Umbilical cord (tissue), 2 donors: ENCODE measurements around the gene MYDGF. TPM values are rescaled to one million over a fixed set of nuclear protein-coding genes. Genes with fewer than 3 reads are reported as not detected.

Experiments used
- DNase-seq: peaks from one replicate; pipeline ENCODE4 v3.0.0-alpha.2; 2015; ENCODE audit warnings: low spot score
- total RNA-seq: library from RNA; depleted of rRNA; stranded (reverse); fragments of >200 nt; gene quantifications from one replicate; pipeline ENCODE4 v1.2.3, GENCODE V29; 2014; ENCODE audit warnings: low replicate concordance; ENCODE audit not compliant: insufficient read depth

Gene MYDGF
- total RNA-seq, 1 donor from 2014 or later, result 65.7 TPM

DNA sequence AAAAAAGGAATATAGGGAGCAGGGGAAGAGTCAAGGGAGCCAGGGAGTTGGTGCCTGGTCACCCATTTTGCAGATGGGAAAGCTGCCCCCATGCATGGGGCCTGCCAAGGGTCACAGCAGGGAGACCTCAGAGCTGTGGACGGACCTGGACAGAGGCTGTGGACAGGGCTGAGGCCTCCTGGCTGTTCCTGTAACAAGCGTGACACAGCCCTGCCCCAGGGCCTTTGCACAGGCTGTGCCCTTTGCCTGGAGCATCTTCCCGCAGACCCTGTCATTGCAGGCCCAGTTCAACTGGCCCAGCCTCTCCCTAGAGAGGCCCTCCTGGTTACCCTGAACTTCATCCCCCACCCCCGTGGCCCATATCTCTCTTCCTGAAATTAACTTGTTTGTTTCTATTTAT, 24.4 kb downstream of the MYDGF start:
- no peak for DNase-seq

DNA sequence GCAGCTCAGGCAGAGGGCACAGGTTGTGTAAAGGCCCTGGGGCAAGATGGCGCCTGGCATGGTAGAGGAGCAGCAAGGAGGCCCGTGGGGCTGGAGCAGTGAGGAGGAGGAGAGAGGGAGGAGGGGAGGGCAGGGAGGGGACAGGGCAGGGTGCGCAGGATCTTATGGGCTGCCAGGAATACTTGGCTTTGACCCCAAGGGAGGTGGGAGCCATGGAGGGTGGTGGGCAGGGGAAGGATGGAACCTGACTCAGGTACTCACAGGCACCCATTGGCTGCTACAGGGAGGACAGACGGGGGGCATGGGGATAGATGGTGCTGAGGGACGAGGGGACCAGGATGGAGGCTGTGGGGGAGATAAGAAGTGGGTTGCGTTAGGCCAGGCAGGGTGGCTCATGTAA, 27.5 kb downstream of the MYDGF start:
- no peak for DNase-seq

GRCh38 chr19:4641132-4641531, 29.0 kb downstream of the MYDGF start:
- no peak for DNase-seq

DNA sequence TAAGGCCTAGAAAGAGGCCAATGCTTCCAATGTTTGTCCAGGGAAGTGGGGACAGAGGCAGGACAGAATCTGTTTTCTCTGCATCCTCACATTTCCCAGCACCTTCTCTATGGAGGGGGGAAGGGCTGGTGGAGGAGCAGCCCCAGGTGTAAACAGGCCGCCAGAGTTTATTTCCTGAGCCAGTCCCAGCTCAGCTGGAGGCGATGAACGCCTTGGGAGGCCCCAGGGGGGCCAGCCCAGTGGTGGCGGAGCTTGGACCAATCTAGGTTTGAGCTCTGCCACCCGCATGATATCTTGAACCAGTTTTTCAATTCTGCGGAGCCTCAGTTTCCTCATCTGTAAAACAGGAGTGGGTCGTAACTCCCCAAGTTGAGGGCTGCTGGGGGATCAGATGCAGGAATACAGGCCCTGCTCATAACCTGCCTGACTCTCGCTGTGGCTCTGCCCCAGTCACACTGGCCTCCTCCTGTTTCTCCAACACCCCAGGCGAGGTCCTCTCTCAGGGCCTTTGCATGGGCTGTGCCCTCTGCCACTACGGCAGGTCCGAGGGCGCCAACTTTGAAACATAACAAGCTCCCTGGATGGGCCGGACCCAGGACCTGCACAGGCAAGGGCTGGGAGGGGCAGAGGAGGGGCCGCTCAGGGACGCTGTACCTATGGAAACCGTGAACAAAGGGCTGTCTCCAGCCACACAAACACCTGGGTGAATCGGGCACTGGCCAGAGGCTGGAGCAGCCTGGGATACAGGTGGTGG, 29.7 kb downstream of the MYDGF start:
- DNase-seq, result no peak

GRCh38 chr19:4639531-4640246, 30.5 kb downstream of the MYDGF start:
- DNase-seq, result no peak

DNA sequence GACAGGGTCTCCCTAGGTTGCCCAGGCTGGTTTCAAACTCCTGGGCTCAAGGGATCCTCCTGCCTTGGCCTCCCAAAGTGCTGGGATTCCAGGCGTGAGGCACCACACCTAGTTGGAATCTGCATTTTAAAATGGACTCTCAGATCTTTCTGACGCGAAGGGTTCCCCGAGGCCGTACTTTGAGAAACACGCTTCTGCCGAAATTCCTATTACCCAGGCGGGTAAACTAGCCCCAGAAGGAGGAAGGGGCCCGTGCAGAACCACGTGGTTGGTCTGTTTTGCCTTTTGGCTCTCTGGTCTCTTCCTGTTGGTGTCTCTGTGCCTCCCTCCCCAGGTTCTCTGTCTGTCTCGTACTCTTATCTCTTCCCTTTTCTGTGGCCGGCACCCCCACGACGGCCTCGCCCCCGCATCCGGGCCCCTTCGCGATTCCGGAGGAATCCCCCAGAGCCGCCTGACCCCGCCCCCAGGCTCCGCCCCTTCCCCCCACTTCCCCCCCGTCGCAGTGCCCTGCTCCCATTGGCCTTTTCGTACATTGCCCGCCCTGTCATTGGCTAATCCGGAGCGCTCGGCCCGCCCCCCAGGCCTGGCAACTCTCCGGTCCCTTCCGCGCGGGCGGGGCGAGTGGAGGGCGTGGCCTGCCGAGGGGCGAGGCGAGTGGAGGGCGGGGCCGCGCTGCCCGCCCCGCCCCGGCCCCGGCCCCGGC, 31.2 kb downstream of the MYDGF start, which contains the start of gene TNFAIP8L1:
TNFAIP8L1 (plus strand) TSS at position 689 of the 703 bp plus-strand sequence. CDS start 12,354 bp downstream, outside the sequence.
- peak; percentile 95 for DNase-seq

GRCh38 chr19:4638317-4638716, 31.8 kb downstream of the MYDGF start:
- no peak for DNase-seq

- DNase-seq, result no peak
Measured at GRCh38 chr19:4636761-4637160, 33.4 kb downstream of the MYDGF start.

GRCh38 chr19:4636151-4636717, 33.9 kb downstream of the MYDGF start:
- DNase-seq, result peak; percentile 74

DNA sequence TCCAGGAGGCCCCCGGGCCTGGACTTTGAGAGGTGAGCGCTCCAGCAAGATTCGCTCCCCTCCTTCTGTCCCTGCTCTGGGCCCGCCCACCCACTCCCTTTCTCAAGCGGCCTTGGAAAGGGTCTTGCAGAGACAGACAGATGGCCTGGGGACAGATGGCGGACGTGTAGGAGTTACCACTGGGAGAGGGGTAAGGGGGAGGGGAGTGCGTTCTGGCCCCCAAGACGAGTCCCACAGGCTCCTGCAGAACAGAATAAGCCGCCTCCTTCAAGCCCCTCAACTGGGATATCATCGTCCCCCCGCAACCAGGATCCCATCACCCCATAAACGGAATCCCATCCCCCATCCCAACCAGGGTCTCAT, 34.4 kb downstream of the MYDGF start:
- no peak for DNase-seq

- peak; percentile 50 for DNase-seq
Measured at GRCh38 chr19:4633140-4633967, 36.8 kb downstream of the MYDGF start.

DNA sequence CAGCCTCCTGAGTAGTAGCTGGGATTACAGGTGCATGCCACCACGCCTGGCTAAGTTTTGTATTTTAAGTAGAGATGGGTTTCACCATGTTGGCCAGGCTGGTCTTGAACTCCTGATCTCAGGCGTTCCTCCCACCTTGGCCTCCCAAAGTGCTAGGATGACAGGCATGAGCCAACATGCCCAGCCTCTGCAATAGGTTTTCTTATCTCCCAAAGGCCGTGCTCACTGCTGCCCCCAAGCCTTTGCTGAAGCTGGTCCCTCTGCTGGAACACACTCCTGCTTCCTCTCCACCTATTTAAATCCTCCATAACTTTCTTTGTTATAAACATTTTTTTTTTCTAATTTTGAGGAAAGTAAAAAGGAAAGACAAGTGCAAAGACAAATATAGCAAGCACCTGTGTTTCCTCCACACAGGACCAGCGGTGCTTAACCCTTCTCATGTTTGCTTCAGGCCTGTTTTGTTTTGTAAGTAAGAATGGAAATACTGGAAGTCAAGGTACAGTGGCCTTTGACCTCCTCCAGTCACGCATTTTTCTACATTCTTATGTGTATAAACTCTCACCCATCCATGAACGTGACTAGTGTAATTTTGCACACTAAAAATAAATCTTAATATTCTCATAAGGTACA, 45.3 kb downstream of the MYDGF start:
- no peak for DNase-seq

DNA sequence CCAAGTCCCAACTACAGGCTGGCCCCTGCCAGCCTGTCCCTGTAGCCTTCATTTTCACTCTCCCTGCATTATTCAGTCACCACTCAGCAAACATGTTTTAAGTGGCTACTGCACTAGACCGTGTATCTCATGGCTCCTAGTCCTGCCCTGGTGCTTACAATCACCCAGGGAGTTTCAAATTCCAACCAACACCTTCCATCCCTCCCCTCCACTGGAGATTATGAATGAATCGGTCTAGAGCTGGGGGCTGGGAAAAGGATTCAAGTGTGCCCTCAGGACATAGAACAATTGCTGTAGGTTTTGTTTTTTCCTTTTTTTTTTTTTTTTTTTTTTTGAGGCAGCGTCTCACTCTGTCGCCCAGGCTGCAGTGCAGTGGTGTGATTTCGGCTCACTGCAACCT, 45.8 kb downstream of the MYDGF start:
- no peak for DNase-seq

- DNase-seq, result no peak
Measured at GRCh38 chr19:4622695-4623421, 47.3 kb downstream of the MYDGF start.

DNA sequence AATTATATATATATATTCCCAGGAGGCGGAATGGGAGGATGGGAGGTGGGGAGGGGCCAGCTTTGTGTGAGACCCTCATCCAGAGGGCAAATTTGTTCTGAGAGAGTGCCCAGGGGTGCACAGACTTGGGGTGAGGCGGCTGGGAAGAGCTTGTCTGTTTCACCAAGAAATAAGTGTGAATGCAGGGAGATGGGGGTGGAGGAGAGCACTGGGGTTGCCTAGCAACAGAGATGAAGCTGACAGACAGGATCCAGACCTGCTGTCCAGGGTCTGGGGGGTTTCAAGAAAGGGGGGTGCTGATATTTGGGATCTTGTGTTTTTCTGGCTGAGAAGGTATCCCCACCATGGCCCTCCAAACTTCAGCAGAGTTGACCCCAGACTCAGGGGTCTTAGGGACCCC, 49.5 kb downstream of the MYDGF start:
- DNase-seq, result no peak

DNA sequence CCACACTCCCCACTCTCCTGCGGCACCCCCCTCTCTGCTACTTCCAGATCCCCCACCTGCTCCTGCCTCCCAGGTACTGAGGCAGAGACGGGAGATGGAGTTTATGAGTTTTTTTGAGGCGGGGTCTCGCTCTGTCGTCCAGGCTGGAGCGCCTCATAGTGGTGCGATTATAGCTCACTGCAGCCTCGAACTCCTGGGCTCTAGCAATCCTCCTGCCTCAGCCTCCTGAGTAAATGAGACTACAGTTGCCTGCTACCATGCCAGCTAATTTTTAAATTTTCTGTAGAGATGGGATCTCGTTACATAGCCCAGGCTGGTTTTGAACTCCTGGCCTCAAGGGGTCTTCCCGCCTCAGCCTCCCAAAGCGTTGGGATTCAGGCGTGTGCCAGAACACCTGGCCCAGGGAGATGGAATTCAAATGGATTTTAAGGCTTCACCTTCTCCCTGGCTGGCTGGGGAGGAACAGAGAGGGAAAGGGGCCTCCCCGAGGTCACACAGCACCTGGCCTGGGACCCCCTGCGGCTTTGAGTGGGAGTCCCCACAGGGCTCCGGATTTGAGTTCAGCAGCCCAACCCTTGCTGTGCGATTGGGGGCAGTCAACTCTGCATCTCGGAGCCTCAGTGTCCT, 50.4 kb downstream of the MYDGF start:
- no peak for DNase-seq

DNA sequence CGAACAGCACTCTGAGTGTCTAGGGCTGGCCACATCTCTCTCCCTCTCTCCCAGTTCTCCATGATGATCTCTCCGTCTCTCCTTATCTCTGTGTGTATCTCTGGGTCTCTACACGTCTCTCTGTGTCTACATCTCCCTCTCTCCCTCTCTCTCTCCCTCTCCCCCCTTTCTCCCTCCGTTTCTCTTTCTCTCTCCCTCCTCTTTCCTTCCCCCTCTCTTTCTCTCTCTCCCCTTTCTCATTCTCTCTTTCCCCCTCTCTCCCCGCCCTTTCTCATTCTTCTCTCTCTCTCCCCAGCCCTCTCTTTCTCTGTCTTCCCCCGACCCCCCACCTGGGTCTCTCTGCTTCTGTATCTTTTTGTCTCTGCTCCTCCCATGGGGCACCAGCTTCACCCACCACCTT, 52.1 kb downstream of the MYDGF start:
- DNase-seq, result no peak

GRCh38 chr19:4613254-4613751, 56.8 kb downstream of the MYDGF start:
- no peak for DNase-seq

GRCh38 chr19:4609878-4610511, 60.1 kb downstream of the MYDGF start:
- no peak for DNase-seq
